Panc1 (cell line): ENCODE results near the gene MGMT. TPM values are rescaled to one million over a fixed set of nuclear protein-coding genes. Genes with fewer than 3 reads are reported as not detected.

Experiments used
- ATAC-seq: fragments of 200-7000 bp; cut with Tn5 transposase; 2 replicates; pipeline ENCODE4 v1.9.1; 2020; ENCODE audit warnings: mild to moderate bottlenecking, moderate library complexity
- BruUV-seq: library from RNA; stranded (reverse); fragments of 400-500 nt; replicated peaks from 2 replicates; lab custom pipeline; 2021; lab: Mats Ljungman, UMichigan
- CTCF ChIA-PET: fragments of 300-600 bp; sonication (Branson Sonifier 250); formaldehyde crosslinking; loops from one replicate; lab custom pipeline; 2022; ENCODE audit warnings: antibody characterized with exemption; lab: Charles Lee
- POLR2A ChIA-PET: fragments of 300-600 bp; sonication (Branson Sonifier 250); formaldehyde crosslinking; loops from one replicate; lab custom pipeline; 2022; ENCODE audit warnings: antibody characterized with exemption; lab: Charles Lee
- DNase-seq: peaks from one replicate; pipeline ENCODE4 v3.0.0-alpha.2; 2010; ENCODE audit warnings: low read depth, low spot score
- H3K27ac ChIP-seq: 2 replicates; pipeline ENCODE4 v1.5.1; 2011; ENCODE audit warnings: mild to moderate bottlenecking, low read length, inconsistent platforms
- H3K27me3 ChIP-seq: fragments of 200-500 bp; sonication (Bioruptor generic); 2 replicates; pipeline ENCODE4 v1.6.0; 2014; ENCODE audit warnings: low read length, inconsistent platforms; ENCODE audit not compliant: control insufficient read depth, insufficient read depth
- H3K36me3 ChIP-seq: fragments of 200-500 bp; sonication (Bioruptor generic); 2 replicates; pipeline ENCODE4 v1.5.1; 2014; ENCODE audit warnings: inconsistent platforms, mild to moderate bottlenecking, low read length, moderate library complexity; ENCODE audit not compliant: control insufficient read depth, insufficient read depth
- H3K4me1 ChIP-seq: 2 replicates; pipeline ENCODE4 v1.5.1; 2011; ENCODE audit warnings: inconsistent platforms, mild to moderate bottlenecking, low read length, moderate library complexity; ENCODE audit not compliant: control insufficient read depth, insufficient read depth
- H3K4me3 ChIP-seq, 2 experiments: 2 replicates each; pipeline ENCODE4 v1.5.1; 2011 to 2012; ENCODE audit warnings: low read depth in 2 of 2, low read length in 2 of 2, mild to moderate bottlenecking in 2 of 2, inconsistent platforms in 1 of 2, moderate library complexity in 1 of 2
- H3K9me3 ChIP-seq: fragments of 200-500 bp; sonication (Bioruptor generic); 2 replicates; pipeline ENCODE4 v1.5.1; 2014; ENCODE audit warnings: low read depth, mild to moderate bottlenecking, inconsistent platforms, low read length, moderate library complexity; ENCODE audit not compliant: control insufficient read depth, insufficient read depth
- POLR2AphosphoS5 ChIP-seq: IDR thresholded peaks from 2 replicates; pipeline ENCODE4 v1.6.1; 2012; ENCODE audit warnings: mild to moderate bottlenecking, low read depth, low read length, moderate library complexity
- REST ChIP-seq, 2 experiments: IDR thresholded peaks; 2 replicates each; pipeline ENCODE4 v1.6.1; 2011 to 2012; ENCODE audit warnings: low read depth in 2 of 2, control low read depth in 1 of 2, low read length in 1 of 2, mild to moderate bottlenecking in 1 of 2, moderate library complexity in 1 of 2; ENCODE audit not compliant: insufficient read depth in 1 of 2
- SIN3A ChIP-seq: IDR thresholded peaks from 2 replicates; pipeline ENCODE4 v1.6.1; 2012; ENCODE audit warnings: low read depth, mild to moderate bottlenecking, low read length, moderate library complexity, borderline replicate concordance; ENCODE audit not compliant: insufficient read depth
- TCF7L2 ChIP-seq: IDR thresholded peaks from 2 replicates; pipeline ENCODE4 v1.6.1; 2011; ENCODE audit warnings: mild to moderate bottlenecking, low read depth, low read length, inconsistent platforms
- in situ Hi-C: cut with HindIII; loops from 2 replicates; pipeline ENCODE4 v1.10.0; 2016; ENCODE audit warnings: low sequenced_read_pairs, low pct_unique_long_range_greater_than_20kb
- intact Hi-C: fragments of 100-400 bp; cut with micrococcal nuclease; formaldehyde crosslinking; loops from one replicate; pipeline ENCODE4 v1.10.0; 2022; ENCODE audit not compliant: unreplicated experiment
- total RNA-seq: library from RNA; stranded (reverse); gene quantifications from one replicate; pipeline ENCODE4 v1.2.1, GENCODE V29; 2021; ENCODE audit not compliant: unreplicated experiment
- TF ChIP-seq, protein P1 (sequence below): fragments of 450-650 bp; IDR thresholded peaks from 2 replicates; pipeline ENCODE4 v1.5.1; 2017; ENCODE audit warnings: mild to moderate bottlenecking

MGMT gene
- total RNA-seq, 1 experiment from 2014 or later = 27.3 TPM

GRCh38 chr10:129790715-129791446 is 323.8 kb downstream of the MGMT start:
- ATAC-seq = no peak
- Histone ChIP-seq H3K9me3 (no peaks in the 10 kb centered on the region), H3K36me3 (no peaks in the 10 kb centered on the region), H3K4me1 (no peaks in the 10 kb centered on the region), H3K4me3 (no peak overlapping the region), H3K27ac (no peak overlapping the region), H3K27me3 (no peaks in the 10 kb centered on the region)
- intact Hi-C loops = no loop called here
- TF ChIP-seq SIN3A = no peak
- TF ChIP-seq, protein P1, sequence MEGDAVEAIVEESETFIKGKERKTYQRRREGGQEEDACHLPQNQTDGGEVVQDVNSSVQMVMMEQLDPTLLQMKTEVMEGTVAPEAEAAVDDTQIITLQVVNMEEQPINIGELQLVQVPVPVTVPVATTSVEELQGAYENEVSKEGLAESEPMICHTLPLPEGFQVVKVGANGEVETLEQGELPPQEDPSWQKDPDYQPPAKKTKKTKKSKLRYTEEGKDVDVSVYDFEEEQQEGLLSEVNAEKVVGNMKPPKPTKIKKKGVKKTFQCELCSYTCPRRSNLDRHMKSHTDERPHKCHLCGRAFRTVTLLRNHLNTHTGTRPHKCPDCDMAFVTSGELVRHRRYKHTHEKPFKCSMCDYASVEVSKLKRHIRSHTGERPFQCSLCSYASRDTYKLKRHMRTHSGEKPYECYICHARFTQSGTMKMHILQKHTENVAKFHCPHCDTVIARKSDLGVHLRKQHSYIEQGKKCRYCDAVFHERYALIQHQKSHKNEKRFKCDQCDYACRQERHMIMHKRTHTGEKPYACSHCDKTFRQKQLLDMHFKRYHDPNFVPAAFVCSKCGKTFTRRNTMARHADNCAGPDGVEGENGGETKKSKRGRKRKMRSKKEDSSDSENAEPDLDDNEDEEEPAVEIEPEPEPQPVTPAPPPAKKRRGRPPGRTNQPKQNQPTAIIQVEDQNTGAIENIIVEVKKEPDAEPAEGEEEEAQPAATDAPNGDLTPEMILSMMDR = no peak
- TF ChIP-seq TCF7L2 = no peak
- no peak for TF ChIP-seq REST (IDR thresholded peaks at IDR 0.05; ENCODE audit: insufficient read depth in 1 of 2, low read depth in 2 of 2, low read length in 1 of 2)
- TF ChIP-seq POLR2AphosphoS5 = no peak
- POLR2A ChIA-PET = no interaction called here
- DNase-seq = no peak
- CTCF ChIA-PET = no interaction called here
- in situ Hi-C loops = no loop called here
- BruUV-seq = no TSS peak

DNA sequence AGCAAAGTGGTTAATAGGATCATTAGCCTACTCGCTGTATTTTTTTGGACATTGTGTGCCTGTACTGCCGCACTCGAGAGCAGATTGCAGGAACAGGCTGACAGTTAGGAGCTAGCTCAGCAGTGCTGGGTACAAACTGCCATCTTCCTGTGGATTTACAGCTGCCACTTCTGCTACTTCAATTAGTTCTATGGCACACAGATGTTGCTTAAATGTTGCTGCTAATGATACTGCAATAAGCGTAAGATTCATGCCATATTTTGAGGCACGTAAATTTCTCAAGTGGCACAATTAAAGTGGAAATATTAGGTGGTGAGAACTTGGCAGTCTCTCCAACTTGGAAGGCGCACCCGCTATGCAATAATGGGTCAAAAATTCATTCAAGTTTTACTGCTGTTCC is 325.1 kb downstream of the MGMT start:
- Histone ChIP-seq H3K9me3 (no peaks in the 10 kb centered on the region), H3K4me1 (no peaks in the 10 kb centered on the region), H3K36me3 (no peaks in the 10 kb centered on the region), H3K27ac (no peak overlapping the region), H3K27me3 (no peaks in the 10 kb centered on the region), H3K4me3 (no peak overlapping the region)
- ATAC-seq = no peak
- BruUV-seq = no TSS peak
- TF ChIP-seq POLR2AphosphoS5 = no peak
- ChIA-PET POLR2A (no interaction called here), CTCF (no interaction called here)
- DNase-seq = no peak
- intact Hi-C loops (no loop called here), in situ Hi-C loops (no loop called here)

DNA sequence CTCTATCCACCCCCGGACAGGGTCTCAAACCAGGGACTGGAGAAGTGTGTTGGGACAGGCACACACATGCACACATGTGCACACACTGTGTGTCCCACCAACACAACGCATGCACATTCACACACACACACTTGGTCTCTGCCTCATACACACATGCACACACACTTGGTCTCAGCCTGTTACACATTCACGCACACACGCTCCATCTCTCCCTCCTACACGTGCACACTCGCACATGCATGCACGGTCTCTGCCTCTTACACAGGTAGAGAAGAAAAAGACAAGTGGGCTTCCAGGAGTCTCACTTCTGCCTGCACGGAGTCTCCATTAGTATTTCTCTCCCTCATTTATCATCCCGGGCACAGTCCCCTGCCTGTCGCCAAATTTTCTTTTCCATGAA is 325.8 kb downstream of the MGMT start:
- Histone ChIP-seq H3K27ac (no peak overlapping the region), H3K9me3 (no peaks in the 10 kb centered on the region), H3K27me3 (no peaks in the 10 kb centered on the region; the same call in 1 of the 2 replicates), H3K4me3 (no peak overlapping the region), H3K4me1 (no peaks in the 10 kb centered on the region), H3K36me3 (no peaks in the 10 kb centered on the region)
- TF ChIP-seq REST (IDR thresholded peaks at IDR 0.05; ENCODE audit: insufficient read depth in 1 of 2, low read depth in 2 of 2, low read length in 1 of 2) (no peak), TCF7L2 (no peak), SIN3A (no peak), POLR2AphosphoS5 (no peak)
- TF ChIP-seq, protein P1 = no peak
- DNase-seq (no peak), ATAC-seq (no peak; the same call in 1 of the 2 replicates)
- ChIA-PET POLR2A (no interaction called here), CTCF (no interaction called here)
- intact Hi-C loops = no loop called here
- in situ Hi-C loops = no loop called here
- no TSS peak for BruUV-seq
